SK-N-SH (cell line): Measurements from ENCODE around the gene NAA10. TPM values are rescaled to one million over a fixed set of nuclear protein-coding genes. Genes with fewer than 3 reads are reported as not detected.

Experiments
- CTCF ChIA-PET: fragments of 300-600, 350-600 bp; formaldehyde crosslinking; extraction: SDS; loops from one replicate; lab custom pipeline; 2021; lab: Yijun Ruan, JAX
- POLR2A ChIA-PET: fragments of 350-600 bp; sonication (Branson Sonifier 250); formaldehyde crosslinking; extraction: SDS; loops from one replicate; lab custom pipeline; 2020; ENCODE audit warnings: antibody characterized with exemption, inconsistent platforms; lab: Yijun Ruan, JAX
- DNase-seq: peaks from one replicate; pipeline ENCODE4 v3.0.0; 2012
- H2AFZ ChIP-seq: fragments of 200-600 bp; sonication (generic); 2 replicates; pipeline ENCODE4 v1.8.1; 2016; ENCODE audit warnings: antibody characterized with exemption, mild to moderate bottlenecking, low read depth
- H3F3A ChIP-seq: fragments of 200-600 bp; sonication (generic); replicated peaks from 2 replicates; pipeline ENCODE3; 2016; ENCODE audit warnings: antibody characterized with exemption, mild to moderate bottlenecking; ENCODE audit not compliant: insufficient read depth
- H3K27ac ChIP-seq, 2 experiments: fragments of 200-500 bp in 1 of 2; fragments of 200-600 bp in 1 of 2; sonication (Bioruptor generic) in 1 of 2; sonication (generic), shearing (Covaris generic) in 1 of 2; 2 replicates each; pipeline versions ENCODE4 v1.5.1 to v1.6.1; 2014 to 2016; ENCODE audit warnings: low read depth in 2 of 2, inconsistent platforms in 1 of 2, low read length in 1 of 2, mild to moderate bottlenecking in 1 of 2, mixed read lengths in 1 of 2
- H3K27me3 ChIP-seq: fragments of 200-600 bp; sonication (generic), shearing (Covaris generic); 2 replicates; pipeline ENCODE4 v1.6.1; 2016; ENCODE audit warnings: mixed run types; ENCODE audit not compliant: insufficient read depth
- H3K36me3 ChIP-seq, 2 experiments: fragments of 200-500 bp in 1 of 2; fragments of 200-600 bp in 1 of 2; sonication (Bioruptor generic) in 1 of 2; sonication (generic) in 1 of 2; replicated peaks in 1 of 2; 2 replicates each; pipeline versions ENCODE3 to v1.5.1; 2014 to 2016; ENCODE audit warnings: low read length in 1 of 2, mild to moderate bottlenecking in 1 of 2; ENCODE audit not compliant: insufficient read depth in 2 of 2, control insufficient read depth in 1 of 2
- H3K4me1 ChIP-seq, 2 experiments: fragments of 200-500 bp in 1 of 2; fragments of 200-600 bp in 1 of 2; sonication (Bioruptor generic) in 1 of 2; sonication (generic), shearing (Covaris generic) in 1 of 2; 2 replicates each; pipeline versions ENCODE4 v1.5.1 to v1.6.1; 2014 to 2016; ENCODE audit warnings: low read depth in 1 of 2, low read length in 1 of 2, mixed run types in 1 of 2; ENCODE audit not compliant: insufficient read depth in 2 of 2, control insufficient read depth in 1 of 2
- H3K4me2 ChIP-seq: fragments of 200-600 bp; sonication (generic), shearing (Covaris generic); 2 replicates; pipeline ENCODE4 v1.6.1; 2017; ENCODE audit warnings: mixed run types
- H3K4me3 ChIP-seq, 2 experiments: fragments of 200-500 bp in 1 of 2; fragments of 200-600 bp in 1 of 2; sonication (Bioruptor generic) in 1 of 2; sonication (generic), shearing (Covaris generic) in 1 of 2; 2 replicates each; pipeline versions ENCODE4 v1.5.1 to v1.8.1; 2014 to 2016; ENCODE audit warnings: low read depth in 2 of 2, inconsistent platforms in 1 of 2, low read length in 1 of 2, mild to moderate bottlenecking in 1 of 2, mixed read lengths in 1 of 2, moderate library complexity in 1 of 2
- H3K79me2 ChIP-seq: fragments of 200-600 bp; sonication (generic); 2 replicates; pipeline ENCODE4 v1.8.1; 2017; ENCODE audit warnings: mild to moderate bottlenecking; ENCODE audit not compliant: insufficient read depth
- H3K9ac ChIP-seq: fragments of 200-600 bp; sonication (generic); 2 replicates; pipeline ENCODE4 v1.6.1; 2017; ENCODE audit warnings: mixed run types
- H3K9me2 ChIP-seq: fragments of 200-600 bp; sonication (generic); 2 replicates; pipeline ENCODE4 v1.6.1; 2017; ENCODE audit warnings: mixed run types
- H3K9me3 ChIP-seq: fragments of 200-600 bp; sonication (generic); 2 replicates; pipeline ENCODE4 v1.6.1; 2017; ENCODE audit warnings: mixed run types, mild to moderate bottlenecking, moderate library complexity
- H4K20me1 ChIP-seq: fragments of 200-600 bp; sonication (generic); 2 replicates; pipeline ENCODE4 v1.6.1; 2017; ENCODE audit warnings: mild to moderate bottlenecking, mixed run types; ENCODE audit not compliant: insufficient read depth
- FOXJ3 ChIP-seq: sonication (generic); formaldehyde crosslinking; IDR thresholded peaks from 2 replicates; pipeline ENCODE4 v1.5.1; 2020; ENCODE audit warnings: mild to moderate bottlenecking, missing genetic modification reagents
- GABPA ChIP-seq: IDR thresholded peaks from 2 replicates; pipeline ENCODE4 v1.4.0; 2012; ENCODE audit warnings: low read depth, mild to moderate bottlenecking
- JUND ChIP-seq: IDR thresholded peaks from 2 replicates; pipeline ENCODE4 v1.4.0; 2012
- MEF2A ChIP-seq: IDR thresholded peaks from 2 replicates; pipeline ENCODE4 v1.4.0; 2012; ENCODE audit warnings: low read depth, borderline replicate concordance
- NFIC ChIP-seq: IDR thresholded peaks from 2 replicates; pipeline ENCODE4 v1.4.0; 2012; ENCODE audit warnings: borderline replicate concordance
- RAD21 ChIP-seq: IDR thresholded peaks from 2 replicates; pipeline ENCODE4 v1.6.1; 2012; ENCODE audit warnings: mild to moderate bottlenecking, low read length
- RCOR1 ChIP-seq: fragments of 150-350 bp; IDR thresholded peaks from 2 replicates; pipeline ENCODE4 v1.6.1; 2017; ENCODE audit warnings: antibody characterized with exemption, low read length
- RXRA ChIP-seq: IDR thresholded peaks from 2 replicates; pipeline ENCODE4 v1.4.0; 2012; ENCODE audit warnings: low read depth, mild to moderate bottlenecking, borderline replicate concordance
- TAF1 ChIP-seq: IDR thresholded peaks from 2 replicates; pipeline ENCODE4 v1.6.1; 2012; ENCODE audit warnings: low read depth, mild to moderate bottlenecking, low read length, moderate library complexity, borderline replicate concordance
- TCF12 ChIP-seq: IDR thresholded peaks from 2 replicates; pipeline ENCODE4 v1.4.0; 2012
- TEAD4 ChIP-seq: IDR thresholded peaks from 2 replicates; pipeline ENCODE4 v1.4.0; 2012; ENCODE audit warnings: mild to moderate bottlenecking, borderline replicate concordance; ENCODE audit not compliant: insufficient read depth
- USF1 ChIP-seq: IDR thresholded peaks from 2 replicates; pipeline ENCODE4 v1.4.0; 2012; ENCODE audit warnings: low read depth, borderline replicate concordance
- YY1 ChIP-seq: IDR thresholded peaks from 2 replicates; pipeline ENCODE4 v1.4.0; 2012; ENCODE audit warnings: low read depth, mild to moderate bottlenecking
- ZBTB33 ChIP-seq: IDR thresholded peaks from 2 replicates; pipeline ENCODE4 v1.4.0; 2012; ENCODE audit warnings: low read depth, borderline replicate concordance
- WGBS: methylation state at CpG from one replicate; pipeline ENCODE4 v1.1.6; 2017; ENCODE audit warnings: low lambda C conversion rate; 5-methylcytosine and 5-hydroxymethylcytosine counted together
- polyA plus RNA-seq, 3 experiments: library from polyadenylated mRNA; depleted of rRNA; stranded (reverse); fragments of >200 nt; gene quantifications; 2 replicates each; pipeline ENCODE4 v1.2.3, GENCODE V29; 2012

The NAA10 gene
- polyA plus RNA-seq, 1 of the 3 experiments (the other 2 are of a cell fraction), result 229 TPM

- no peak overlapping the region for H3K4me3 ChIP-seq
- no peak overlapping the region for H3K9ac ChIP-seq
- peaks cover 0 to 46% of the 10 kb centered on the region in 2 experiments; a peak in 1 of 4 replicates for H3K4me1 ChIP-seq
- DNase-seq, result no peak
- no peaks in the 10 kb centered on the region for H3F3A ChIP-seq
- CTCF ChIA-PET, result interaction anchor here (0.9 to 1.4 kb wide), 4 partner anchors 25 to 105 kb away, joined by 3 to 4 read pairs (median 4); no protein-coding TSS in a partner anchor
- H3K9me2 ChIP-seq, result no peaks in the 10 kb centered on the region
- H3K79me2 ChIP-seq, result no peaks in the 10 kb centered on the region
- H3K4me2 ChIP-seq, result no peak overlapping the region
- TF ChIP-seq NFIC, result no peak
- no peak for TF ChIP-seq RAD21
- TF ChIP-seq TAF1, result no peak
- TF ChIP-seq YY1, result no peak
- no peak for TF ChIP-seq TCF12
- TF ChIP-seq, all 33 proteins: peak for 0
- POLR2A ChIA-PET, result no interaction called here
- peaks cover 49% of the 10 kb centered on the region for H3K27me3 ChIP-seq
- no peak overlapping the region for H2AFZ ChIP-seq
- H3K9me3 ChIP-seq, result no peaks in the 10 kb centered on the region
- no peaks in the 10 kb centered on the region for H4K20me1 ChIP-seq
- WGBS, result 57% methylated on average over 11 of the region's 13 CpGs
- no peaks in the 10 kb centered on the region for H3K36me3 ChIP-seq
- no peak overlapping the region; a peak in 1 of 4 replicates for H3K27ac ChIP-seq
Measured at GRCh38 chrX:153883163-153883843, 51.5 kb downstream of the NAA10 start.

- H3K27me3 ChIP-seq, result peaks cover 45% of the 10 kb centered on the region
- 54% methylated on average over 3 of the region's 7 CpGs for WGBS
- TF ChIP-seq ZBTB33 (no peak), GABPA (no peak), RCOR1 (no peak), TCF12 (no peak), JUND (no peak), RXRA (no peak), FOXJ3 (CRISPR knock-in tag) (no peak), RAD21 (no peak), USF1 (no peak), MEF2A (no peak), NFIC (no peak), TEAD4 (no peak)
Measured at GRCh38 chrX:153882557-153882956, 52.3 kb downstream of the NAA10 start.

More at GRCh38 chrX:153882557-153882956, 52.3 kb downstream of the NAA10 start:
- Histone ChIP-seq H3K79me2 (no peaks in the 10 kb centered on the region), H3K4me2 (no peak overlapping the region), H3K27ac (no peak overlapping the region), H3K36me3 (no peaks in the 10 kb centered on the region), H4K20me1 (no peaks in the 10 kb centered on the region), H3F3A (no peaks in the 10 kb centered on the region), H3K9me3 (no peaks in the 10 kb centered on the region), H3K4me3 (no peak overlapping the region), H3K9me2 (no peaks in the 10 kb centered on the region), H2AFZ (no peak overlapping the region), H3K4me1 (peaks cover 0 to 54% of the 10 kb centered on the region in 2 experiments; a peak in 1 of 4 replicates), H3K9ac (no peak overlapping the region)
- no peak for DNase-seq
- POLR2A ChIA-PET, result no interaction called here
- CTCF ChIA-PET, result interaction anchor here (0.9 to 1.0 kb wide), 2 partner anchors 40 to 104 kb away, joined by 4 read pairs; no protein-coding TSS in a partner anchor
